Dermis blood vessel endothelial cell (primary cell): ENCODE measurements around the gene FH. TPM values are rescaled to one million over a fixed set of nuclear protein-coding genes. Genes with fewer than 3 reads are reported as not detected.

Source experiments
- DNase-seq: peaks from one replicate; pipeline ENCODE4 v3.0.0; 2010
- total RNA-seq: library from RNA; depleted of rRNA; stranded (reverse); fragments of >200 nt; gene quantifications from 2 replicates; pipeline ENCODE4 v1.2.3, GENCODE V29; 2014

FH gene
- total RNA-seq, 1 donor from 2014 or later, result 55.8 TPM

DNA sequence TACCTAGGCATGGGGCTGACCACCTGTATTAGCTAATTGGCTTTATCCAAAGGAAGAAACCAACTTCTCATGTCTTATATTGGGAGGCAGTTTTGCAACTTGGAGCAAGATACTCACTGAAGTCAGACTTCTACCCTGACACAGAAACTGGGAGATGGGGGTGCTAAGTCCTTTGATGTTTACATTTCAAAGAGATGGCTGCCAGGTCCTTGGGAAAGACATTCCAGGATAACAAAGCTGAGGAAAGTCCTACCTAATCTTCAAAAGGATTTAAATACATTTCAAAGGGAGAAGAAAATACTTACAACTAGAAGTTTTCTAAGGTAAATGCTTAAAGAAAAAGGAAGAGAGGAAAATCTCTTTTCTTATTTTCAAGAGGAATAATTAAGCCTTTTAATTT, 62.1 kb downstream of the FH start:
- no peak for DNase-seq

DNA sequence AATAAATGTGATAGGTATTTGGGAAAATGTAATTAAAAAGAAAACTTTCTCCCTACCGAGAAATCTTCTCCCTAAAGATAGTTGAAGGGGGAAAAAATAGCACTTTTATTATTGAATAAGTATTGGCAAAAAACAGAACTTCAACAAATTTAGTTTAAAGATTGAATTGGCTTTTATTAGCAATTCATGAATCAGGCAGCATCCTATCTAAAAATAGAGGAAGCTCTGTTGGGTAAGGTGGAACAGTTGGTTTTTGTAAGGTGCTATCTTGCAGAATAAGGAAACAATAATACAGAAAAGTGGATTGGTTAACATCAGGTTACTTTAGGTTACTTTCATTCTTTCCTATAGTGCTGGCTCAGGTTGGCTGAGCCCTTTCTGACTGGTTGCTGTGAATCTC, 62.8 kb downstream of the FH start:
- no peak for DNase-seq

DNA sequence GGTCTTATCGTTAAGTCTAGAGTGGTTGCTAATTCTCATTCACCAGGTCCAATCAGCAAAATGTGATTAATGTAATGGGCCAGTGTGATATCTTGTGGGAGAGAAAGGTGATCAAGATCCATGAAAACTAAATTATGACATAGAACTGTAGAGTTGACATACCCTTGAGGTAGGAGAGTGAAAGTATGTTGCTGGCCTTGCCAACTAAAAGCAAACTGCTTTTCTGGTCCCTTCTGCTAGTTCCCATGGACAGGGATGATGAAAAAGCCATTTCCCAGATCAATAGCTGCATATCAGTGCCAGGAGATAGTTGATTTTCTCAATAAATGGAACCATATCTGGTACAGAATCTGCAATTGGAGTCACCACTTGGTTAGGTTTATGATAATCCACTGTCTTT, 65.8 kb downstream of the FH start:
- no peak for DNase-seq

DNA sequence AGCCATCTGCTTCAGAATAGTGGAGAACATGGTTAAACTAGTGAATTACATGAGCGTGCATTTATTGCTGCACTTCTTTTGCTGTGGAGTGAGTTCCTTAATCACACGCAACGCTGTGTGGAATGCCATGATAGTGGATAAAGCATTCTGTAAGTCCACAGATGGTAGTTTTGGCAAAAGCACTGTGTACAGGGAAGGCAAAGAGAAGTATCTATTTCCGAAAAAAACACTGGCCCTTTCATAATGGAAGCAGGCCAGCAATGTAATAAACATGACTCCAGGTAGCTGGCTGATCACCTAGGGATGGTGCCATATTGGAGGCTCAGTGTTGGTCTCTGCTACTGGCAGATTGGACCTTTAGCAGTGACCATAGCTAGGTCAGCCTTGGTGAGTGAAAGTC, 67.6 kb downstream of the FH start:
- no peak for DNase-seq

Other genes starting within 250 kb of the FH start
- under 0.01 and 0.23 TPM in 2 replicates for gene RGS7, start 162.6 kb downstream of the FH start, total RNA-seq
- not detected in 2 replicates for gene KMO, start 12.6 kb upstream of the FH start, total RNA-seq
- 13.1 and 22.0 TPM in 2 replicates for gene CHML, start 120.6 kb upstream of the FH start, total RNA-seq
- gene OPN3, start 120.6 kb upstream of the FH start, total RNA-seq, result 27.0 and 32.3 TPM in 2 replicates
- 0.17 TPM in 1 of 2 replicates, not detected in the other for gene WDR64, start 132.5 kb upstream of the FH start, total RNA-seq